Chondrocyte (in vitro differentiated cells): ENCODE results near the gene FSIP1. TPM values are rescaled to one million over a fixed set of nuclear protein-coding genes. Genes with fewer than 3 reads are reported as not detected.

Source experiments
- DNase-seq: peaks from one replicate; pipeline ENCODE4 v3.0.0; 2021; ENCODE audit warnings: mixed read lengths, low spot score
- H3K27ac Mint-ChIP-seq: one replicate; pipeline ENCODE4 v1.8.0; 2021; ENCODE audit warnings: mild to moderate bottlenecking, moderate library complexity, mixed read lengths; ENCODE audit not compliant: unreplicated experiment
- H3K27me3 Mint-ChIP-seq: 2 replicates; pipeline ENCODE4 v1.8.0; 2021; ENCODE audit warnings: low read depth, mixed read lengths
- H3K36me3 Mint-ChIP-seq: 2 replicates; pipeline ENCODE4 v1.8.0; 2021; ENCODE audit warnings: low read depth, mixed read lengths
- H3K4me1 Mint-ChIP-seq: 2 replicates; pipeline ENCODE4 v1.8.0; 2021; ENCODE audit warnings: low read depth, mild to moderate bottlenecking, mixed read lengths
- H3K4me3 Mint-ChIP-seq: one replicate; pipeline ENCODE4 v1.8.0; 2021; ENCODE audit warnings: mild to moderate bottlenecking, moderate library complexity, mixed read lengths; ENCODE audit not compliant: unreplicated experiment
- H3K9me3 Mint-ChIP-seq: 2 replicates; pipeline ENCODE4 v1.8.0; 2021; ENCODE audit warnings: low read depth, mixed read lengths
- CTCF ChIP-seq: fragments of 200-600 bp; sonication (generic); IDR thresholded peaks from 2 replicates; pipeline ENCODE4 v1.5.0; 2021; ENCODE audit warnings: antibody characterized with exemption, mild to moderate bottlenecking, moderate library complexity
- total RNA-seq: library from RNA; stranded (reverse); gene quantifications from 3 replicates; pipeline ENCODE4 v1.2.1, GENCODE V29; 2021

The FSIP1 gene
- total RNA-seq, 1 donor from 2014 or later, result 0.40 TPM

DNA sequence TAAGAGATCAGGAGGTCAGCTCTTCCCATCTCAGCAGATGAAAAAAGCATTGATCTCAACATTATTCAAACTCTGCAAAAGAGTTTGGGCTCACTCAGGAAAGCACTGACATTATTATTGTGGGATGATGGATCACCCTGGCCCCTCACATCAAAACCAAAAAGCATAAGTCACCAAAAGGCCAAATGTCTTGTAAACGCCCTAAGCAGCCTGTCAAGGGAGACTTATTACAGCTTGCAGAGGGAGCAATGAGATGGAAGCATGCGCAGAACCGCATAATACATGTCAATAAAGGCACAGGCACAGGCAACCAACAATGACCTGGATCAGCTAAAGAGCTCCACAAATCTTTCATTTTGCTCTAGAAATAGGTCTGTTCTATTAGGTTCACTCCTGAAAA is 4.6 kb downstream of the FSIP1 start:
- H3K4me3 Mint-ChIP-seq, result no peak overlapping the region
- H3K27ac Mint-ChIP-seq, result no peak overlapping the region
- TF ChIP-seq CTCF, result no peak
- H3K9me3 Mint-ChIP-seq, result no peaks in the 10 kb centered on the region
- peaks cover 5% of the 10 kb centered on the region for H3K4me1 Mint-ChIP-seq
- peaks cover 2% of the 10 kb centered on the region for H3K36me3 Mint-ChIP-seq
- DNase-seq, result no peak
- no peaks in the 10 kb centered on the region for H3K27me3 Mint-ChIP-seq

GRCh38 chr15:39777496-39777895 is 5.1 kb downstream of the FSIP1 start:
- no peak for TF ChIP-seq CTCF
- H3K4me1 Mint-ChIP-seq, result peaks cover 5% of the 10 kb centered on the region
- H3K4me3 Mint-ChIP-seq, result no peak overlapping the region
- no peak for DNase-seq
- peaks cover 2% of the 10 kb centered on the region for H3K36me3 Mint-ChIP-seq
- no peaks in the 10 kb centered on the region for H3K9me3 Mint-ChIP-seq
- no peak overlapping the region for H3K27ac Mint-ChIP-seq
- H3K27me3 Mint-ChIP-seq, result no peaks in the 10 kb centered on the region

DNA sequence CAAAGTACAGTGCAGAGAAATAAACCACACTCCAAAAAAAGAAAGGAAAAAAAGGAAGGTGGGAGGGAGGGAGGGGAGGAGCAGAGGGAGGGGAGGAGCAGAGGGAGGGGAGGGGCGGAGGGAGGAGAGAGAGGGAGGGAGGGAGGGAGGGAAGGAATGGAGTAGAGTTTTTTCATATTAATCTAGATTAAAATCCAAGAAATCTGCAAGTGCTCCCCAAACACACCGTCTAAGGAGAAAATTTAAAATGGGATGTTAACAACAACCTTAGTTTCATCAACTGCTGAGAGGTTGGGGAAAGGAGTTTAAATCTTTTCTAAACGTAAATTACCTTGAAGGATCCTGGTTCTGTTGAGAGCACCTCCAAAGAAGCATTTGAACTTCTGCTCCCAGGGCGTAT is 6.6 kb downstream of the FSIP1 start:
- no peak for DNase-seq
- Mint-ChIP-seq H3K27me3 (no peaks in the 10 kb centered on the region), H3K9me3 (no peaks in the 10 kb centered on the region), H3K4me1 (peaks cover 10% of the 10 kb centered on the region), H3K27ac (no peak overlapping the region), H3K4me3 (no peak overlapping the region), H3K36me3 (peaks cover 2% of the 10 kb centered on the region)
- no peak for TF ChIP-seq CTCF

DNA sequence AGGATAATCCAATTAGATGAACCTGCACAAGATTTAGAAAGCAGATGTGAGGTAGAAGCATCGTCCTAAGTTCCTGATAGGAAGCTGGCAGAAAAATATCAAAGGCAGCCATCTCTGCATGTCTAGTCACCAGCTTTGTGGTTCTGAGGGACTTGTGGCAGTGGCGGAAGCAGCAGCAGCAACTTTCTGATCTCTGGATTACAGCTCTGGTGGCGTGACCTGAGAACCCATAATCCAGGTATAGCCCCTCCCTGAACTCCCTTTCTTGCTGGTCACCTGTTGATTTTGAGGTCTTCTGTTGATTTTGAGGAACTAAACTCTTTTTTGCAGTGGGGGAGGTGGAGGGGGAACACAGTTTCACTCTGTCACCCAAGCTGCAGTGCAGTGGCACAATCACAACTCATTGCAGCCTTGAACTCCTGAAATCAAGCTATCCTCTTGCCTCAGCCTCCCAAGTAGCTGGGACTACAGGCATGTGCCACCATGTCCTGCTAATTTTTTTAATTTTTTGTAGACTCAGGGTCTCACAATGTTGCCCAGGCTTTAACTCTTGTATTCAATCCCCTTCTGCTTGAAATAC is 7.9 kb downstream of the FSIP1 start:
- no peaks in the 10 kb centered on the region for H3K9me3 Mint-ChIP-seq
- peaks cover 15% of the 10 kb centered on the region for H3K4me1 Mint-ChIP-seq
- H3K27ac Mint-ChIP-seq, result no peak overlapping the region
- peaks cover 2% of the 10 kb centered on the region for H3K36me3 Mint-ChIP-seq
- TF ChIP-seq CTCF, result no peak
- H3K4me3 Mint-ChIP-seq, result no peak overlapping the region
- H3K27me3 Mint-ChIP-seq, result no peaks in the 10 kb centered on the region
- no peak for DNase-seq

GRCh38 chr15:39770748-39771689 is 11.6 kb downstream of the FSIP1 start:
- Mint-ChIP-seq H3K4me3 (no peak overlapping the region), H3K9me3 (no peaks in the 10 kb centered on the region), H3K36me3 (peaks cover 2% of the 10 kb centered on the region), H3K27ac (peak overlapping the region; percentile 85), H3K27me3 (no peaks in the 10 kb centered on the region), H3K4me1 (peaks cover 15% of the 10 kb centered on the region)
- no peak for TF ChIP-seq CTCF
- no peak for DNase-seq
